ENCODE results near the gene MBD3L4.

DNA sequence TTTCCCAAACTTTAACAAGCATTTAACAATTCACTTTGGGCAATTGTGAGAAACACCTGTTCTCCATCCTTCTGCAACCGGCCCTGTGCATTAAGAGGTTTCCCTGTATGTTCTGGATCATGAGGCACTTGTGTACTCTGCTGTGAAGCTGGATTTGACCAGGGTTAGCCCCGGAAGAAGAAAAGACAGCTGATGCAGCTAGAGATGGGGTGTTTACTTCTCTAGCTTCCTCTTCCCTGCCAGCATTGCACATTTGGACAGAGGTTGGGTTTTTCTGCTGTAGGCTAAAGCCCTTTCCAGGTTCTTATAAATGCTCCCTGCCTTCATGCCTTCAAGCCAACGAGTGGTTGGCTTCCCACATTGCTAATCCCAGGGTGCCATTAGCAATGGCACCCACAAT is 39.6 kb downstream of the MBD3L4 start:
- TF ChIP-seq, protein P1, sequence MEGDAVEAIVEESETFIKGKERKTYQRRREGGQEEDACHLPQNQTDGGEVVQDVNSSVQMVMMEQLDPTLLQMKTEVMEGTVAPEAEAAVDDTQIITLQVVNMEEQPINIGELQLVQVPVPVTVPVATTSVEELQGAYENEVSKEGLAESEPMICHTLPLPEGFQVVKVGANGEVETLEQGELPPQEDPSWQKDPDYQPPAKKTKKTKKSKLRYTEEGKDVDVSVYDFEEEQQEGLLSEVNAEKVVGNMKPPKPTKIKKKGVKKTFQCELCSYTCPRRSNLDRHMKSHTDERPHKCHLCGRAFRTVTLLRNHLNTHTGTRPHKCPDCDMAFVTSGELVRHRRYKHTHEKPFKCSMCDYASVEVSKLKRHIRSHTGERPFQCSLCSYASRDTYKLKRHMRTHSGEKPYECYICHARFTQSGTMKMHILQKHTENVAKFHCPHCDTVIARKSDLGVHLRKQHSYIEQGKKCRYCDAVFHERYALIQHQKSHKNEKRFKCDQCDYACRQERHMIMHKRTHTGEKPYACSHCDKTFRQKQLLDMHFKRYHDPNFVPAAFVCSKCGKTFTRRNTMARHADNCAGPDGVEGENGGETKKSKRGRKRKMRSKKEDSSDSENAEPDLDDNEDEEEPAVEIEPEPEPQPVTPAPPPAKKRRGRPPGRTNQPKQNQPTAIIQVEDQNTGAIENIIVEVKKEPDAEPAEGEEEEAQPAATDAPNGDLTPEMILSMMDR (conservative IDR thresholded peaks at IDR 0.05; ENCODE audit: low read length): no peak
- no peak for TF ChIP-seq EZH2phosphoT487 (IDR thresholded peaks at IDR 0.05; ENCODE audit: borderline replicate concordance, low read depth, low read length)

Data from OCI-LY7 (cell line).